HG03378 (cell line): ENCODE data around the gene HKDC1.
"Not testable (repeated sequence)": the region's sequence is repeated elsewhere in the genome, so short reads cannot be mapped to it uniquely, and the experiment has no call there.

ENCODE experiments used
- ATAC-seq: cut with Tn5 transposase; IDR thresholded peaks from one replicate; pipeline ENCODE4 v1.9.1; 2021; ENCODE audit warnings: mild to moderate bottlenecking, moderate library complexity; ENCODE audit not compliant: unreplicated experiment

Gene HKDC1, protein sequence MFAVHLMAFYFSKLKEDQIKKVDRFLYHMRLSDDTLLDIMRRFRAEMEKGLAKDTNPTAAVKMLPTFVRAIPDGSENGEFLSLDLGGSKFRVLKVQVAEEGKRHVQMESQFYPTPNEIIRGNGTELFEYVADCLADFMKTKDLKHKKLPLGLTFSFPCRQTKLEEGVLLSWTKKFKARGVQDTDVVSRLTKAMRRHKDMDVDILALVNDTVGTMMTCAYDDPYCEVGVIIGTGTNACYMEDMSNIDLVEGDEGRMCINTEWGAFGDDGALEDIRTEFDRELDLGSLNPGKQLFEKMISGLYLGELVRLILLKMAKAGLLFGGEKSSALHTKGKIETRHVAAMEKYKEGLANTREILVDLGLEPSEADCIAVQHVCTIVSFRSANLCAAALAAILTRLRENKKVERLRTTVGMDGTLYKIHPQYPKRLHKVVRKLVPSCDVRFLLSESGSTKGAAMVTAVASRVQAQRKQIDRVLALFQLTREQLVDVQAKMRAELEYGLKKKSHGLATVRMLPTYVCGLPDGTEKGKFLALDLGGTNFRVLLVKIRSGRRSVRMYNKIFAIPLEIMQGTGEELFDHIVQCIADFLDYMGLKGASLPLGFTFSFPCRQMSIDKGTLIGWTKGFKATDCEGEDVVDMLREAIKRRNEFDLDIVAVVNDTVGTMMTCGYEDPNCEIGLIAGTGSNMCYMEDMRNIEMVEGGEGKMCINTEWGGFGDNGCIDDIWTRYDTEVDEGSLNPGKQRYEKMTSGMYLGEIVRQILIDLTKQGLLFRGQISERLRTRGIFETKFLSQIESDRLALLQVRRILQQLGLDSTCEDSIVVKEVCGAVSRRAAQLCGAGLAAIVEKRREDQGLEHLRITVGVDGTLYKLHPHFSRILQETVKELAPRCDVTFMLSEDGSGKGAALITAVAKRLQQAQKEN

DNA sequence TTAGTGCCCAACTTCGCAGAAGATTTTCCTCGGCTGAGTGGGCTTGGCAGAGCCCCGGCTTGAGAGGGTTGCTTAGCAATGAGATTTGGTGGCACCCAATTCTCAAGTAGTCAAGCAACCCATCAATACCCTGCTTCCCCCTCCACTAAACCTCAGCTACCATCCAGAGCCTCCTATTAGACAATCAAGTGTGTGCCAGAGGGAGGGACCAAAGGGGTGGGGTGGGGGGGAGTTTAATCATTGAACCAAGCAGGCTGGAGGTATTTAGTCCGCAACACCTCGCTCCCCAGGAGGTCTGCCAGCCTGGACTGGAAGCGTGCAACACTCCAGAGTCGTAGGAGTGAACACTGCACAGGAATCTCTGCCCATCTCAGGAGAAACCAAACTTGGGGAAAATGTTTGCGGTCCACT lies at the start of gene HKDC1:
TSS of gene HKDC1 (plus strand) at position 292 of the 411 bp plus-strand sequence. CDS start at position 396, 104 bp downstream.
- no peak for ATAC-seq

DNA sequence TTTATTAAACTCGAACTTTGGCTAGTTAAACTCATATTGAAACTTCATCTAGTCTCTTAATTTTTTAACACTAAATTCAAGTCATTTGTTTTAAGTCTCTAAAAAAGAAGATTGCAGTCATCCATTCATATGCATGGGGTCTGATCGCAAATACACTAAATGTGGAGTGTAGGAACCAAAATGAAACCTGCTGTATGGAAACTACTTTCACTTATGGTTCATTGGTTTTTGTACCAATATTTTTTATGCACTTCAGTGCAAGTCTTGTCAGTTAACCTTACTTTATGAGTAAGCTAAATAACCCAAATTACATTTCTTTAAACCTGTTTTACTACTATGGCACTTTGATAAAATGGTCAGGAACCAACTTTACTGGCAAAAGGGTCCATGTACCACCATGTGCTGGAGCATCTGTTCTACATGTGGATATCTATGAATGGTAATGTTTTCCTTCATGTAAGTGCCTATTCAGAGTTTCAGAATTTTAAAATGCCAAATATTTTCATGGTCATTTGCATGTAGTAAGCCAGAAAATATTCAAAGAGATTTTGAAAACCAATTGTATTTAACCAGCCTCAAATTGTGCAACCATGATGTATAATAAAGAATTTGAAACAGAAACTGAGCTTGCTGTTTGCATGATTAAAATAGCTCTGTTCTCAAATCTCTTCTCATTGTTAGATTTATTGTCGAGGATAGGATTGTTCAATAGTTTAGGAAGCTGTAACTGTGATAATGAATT lies 47.7 kb upstream of the HKDC1 start:
- ATAC-seq: peak; percentile 67

- not testable (repeated sequence) for ATAC-seq
These were observed 44.8 kb upstream of the HKDC1 start for GRCh38 chr10:69175326-69175725.

DNA sequence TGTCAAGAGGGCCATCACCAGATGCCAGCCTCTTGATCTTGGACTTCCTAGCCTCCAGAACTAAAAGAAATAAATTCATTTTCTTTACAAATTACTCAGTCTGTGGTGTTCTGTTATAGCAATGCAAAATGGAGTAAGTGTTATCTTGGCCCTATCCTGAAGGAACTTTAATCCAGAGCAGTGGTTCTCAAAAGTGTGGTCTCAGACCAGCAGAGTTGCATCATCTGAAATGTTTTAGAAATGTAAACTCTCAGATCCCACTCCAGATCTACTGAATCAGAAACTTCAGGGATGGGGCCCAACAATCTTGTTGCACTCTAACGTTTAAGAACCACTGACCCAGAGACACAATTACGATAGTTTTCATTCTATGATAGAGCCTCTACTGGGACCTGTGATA lies 43.3 kb upstream of the HKDC1 start:
- ATAC-seq: no peak

GRCh38 chr10:69179089-69179742 lies 40.9 kb upstream of the HKDC1 start:
- ATAC-seq: peak; percentile 31

GRCh38 chr10:69179743-69180524 lies 40.2 kb upstream of the HKDC1 start, which contains the start of gene SUPV3L1:
TSS of gene SUPV3L1 (plus strand) at chr10:69180234. CDS start at chr10:69180292, 58 bp downstream.
- ATAC-seq: peak; percentile 83

DNA sequence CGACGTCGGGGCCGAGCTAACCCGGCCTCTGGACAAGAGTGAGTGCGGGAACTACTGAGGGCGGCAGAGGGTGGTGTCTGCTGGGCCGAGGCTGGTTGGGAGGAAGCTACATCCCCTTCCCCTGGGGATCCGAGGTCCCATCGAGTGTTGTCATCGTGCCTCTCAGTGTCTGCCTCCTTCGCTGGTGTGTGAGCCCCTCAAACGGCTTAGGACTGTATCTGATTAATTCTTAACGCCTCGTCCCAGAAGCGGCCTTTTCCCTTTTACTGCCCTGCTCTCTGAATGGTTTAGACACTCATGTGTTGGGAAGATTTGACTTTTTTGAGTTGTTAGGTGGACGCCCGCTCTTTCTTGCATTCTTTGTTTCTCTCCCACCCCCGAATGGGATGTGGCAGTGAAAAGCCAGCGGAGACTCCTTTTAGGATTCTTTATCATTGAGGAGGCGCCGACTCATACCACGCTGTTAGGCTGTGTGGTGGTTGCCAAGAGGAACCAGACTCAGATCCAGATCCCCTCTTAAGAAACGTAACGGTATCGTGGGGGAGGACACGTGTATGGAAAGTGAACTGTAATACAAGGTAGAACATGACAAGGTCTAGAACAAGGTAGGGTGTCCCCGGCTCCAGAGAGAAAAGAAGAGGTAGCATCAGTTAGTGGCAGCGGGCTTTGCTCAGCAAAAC lies 39.5 kb upstream of the HKDC1 start:
- no peak for ATAC-seq

- ATAC-seq: no peak
These were observed 38.7 kb upstream of the HKDC1 start for GRCh38 chr10:69181433-69181832.

- no peak for ATAC-seq
These were observed 38.1 kb upstream of the HKDC1 start for GRCh38 chr10:69182005-69182404.

DNA sequence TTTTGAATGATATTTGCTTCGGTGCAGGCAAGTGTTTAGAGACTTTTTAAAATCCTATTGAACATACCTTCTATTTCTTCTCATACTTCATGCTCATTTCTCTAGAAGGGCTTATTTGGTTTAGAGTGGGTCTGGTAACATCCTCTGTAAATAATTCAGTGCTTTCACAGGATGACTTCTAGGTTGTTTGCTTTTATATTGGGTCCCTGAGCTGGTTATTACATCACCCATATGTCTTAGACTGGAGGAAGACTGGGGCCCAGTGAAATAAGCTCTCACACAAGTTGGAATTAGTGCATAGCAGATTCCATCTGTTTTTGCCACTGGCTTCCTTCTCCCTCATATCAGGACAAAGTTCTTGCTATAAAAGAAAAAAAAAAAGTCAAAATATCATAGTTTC lies 33.6 kb upstream of the HKDC1 start:
- ATAC-seq: no peak

GRCh38 chr10:69201045-69201444 lies 19.1 kb upstream of the HKDC1 start:
- ATAC-seq: no peak

DNA sequence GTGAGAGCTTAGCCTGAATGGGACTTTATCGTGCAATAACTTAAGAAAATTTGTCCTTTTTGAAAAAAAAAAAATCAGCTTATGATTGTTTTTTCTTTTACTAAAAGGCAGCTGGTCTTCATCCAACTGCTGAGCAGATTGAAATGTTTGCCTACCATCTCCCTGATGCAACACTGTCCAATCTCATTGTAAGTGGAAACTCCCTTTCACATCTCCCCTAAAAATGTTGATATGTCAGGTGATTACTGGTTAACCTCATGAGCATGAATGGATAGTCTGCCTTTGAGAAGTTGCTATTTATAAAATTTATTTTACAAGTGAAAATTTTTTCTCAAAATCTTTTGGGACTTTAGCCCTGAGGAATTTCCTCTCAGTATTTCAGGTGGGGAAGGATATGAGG lies 17.8 kb upstream of the HKDC1 start:
- no peak for ATAC-seq

- no peak for ATAC-seq
These were observed 11.4 kb upstream of the HKDC1 start for GRCh38 chr10:69208761-69209160.

DNA sequence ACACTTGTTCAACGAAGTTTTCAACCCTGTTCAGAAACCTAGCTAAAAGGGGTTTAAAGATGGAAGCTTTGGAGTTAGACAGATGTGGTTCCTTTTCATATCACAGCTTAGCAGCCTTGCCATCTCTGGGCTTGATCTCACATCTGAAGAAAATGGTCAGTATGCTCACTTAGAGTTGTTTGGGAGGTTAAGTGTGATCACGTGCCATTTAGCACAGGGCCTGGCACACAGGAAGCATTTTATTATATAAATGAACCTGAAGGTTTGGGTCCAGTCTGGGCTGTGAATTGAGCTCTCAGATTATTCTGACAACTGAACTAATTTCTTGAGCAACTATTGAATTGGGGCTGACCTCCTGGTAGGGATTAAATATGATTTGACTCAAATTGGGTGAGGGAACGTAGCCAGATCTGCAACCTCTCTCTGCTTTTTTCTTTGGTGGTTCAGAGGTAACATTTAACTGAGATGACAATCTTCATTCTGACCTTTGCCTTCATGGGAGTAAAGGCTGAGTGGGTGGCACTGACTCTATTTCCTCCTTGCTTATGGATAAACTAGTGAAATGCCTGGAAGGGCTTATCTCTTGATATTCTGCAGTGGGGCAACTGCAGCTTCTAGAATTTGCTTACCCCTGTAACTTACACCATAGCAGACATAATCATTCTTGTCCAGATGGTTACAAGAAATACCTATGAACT lies 10.2 kb upstream of the HKDC1 start:
- ATAC-seq: no peak

DNA sequence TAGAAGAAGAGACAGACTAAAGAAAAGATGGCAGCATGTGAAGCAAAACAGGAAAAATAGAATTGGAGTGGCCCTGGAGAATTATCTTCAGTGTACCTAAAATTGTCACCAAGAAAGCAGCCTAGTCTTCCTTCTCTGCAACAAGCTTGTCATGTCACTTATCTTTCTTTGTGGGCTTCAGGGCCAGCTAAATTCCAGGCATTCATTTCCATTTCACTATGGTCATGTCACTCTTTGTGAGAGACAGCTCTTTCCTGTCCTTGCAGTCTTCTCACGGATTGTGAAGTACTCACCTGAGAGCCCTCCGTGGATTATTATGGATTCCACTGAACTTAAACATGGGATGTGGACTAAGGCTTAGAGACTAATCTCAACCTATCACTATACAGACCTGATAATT lies 9.0 kb upstream of the HKDC1 start:
- no peak for ATAC-seq

DNA sequence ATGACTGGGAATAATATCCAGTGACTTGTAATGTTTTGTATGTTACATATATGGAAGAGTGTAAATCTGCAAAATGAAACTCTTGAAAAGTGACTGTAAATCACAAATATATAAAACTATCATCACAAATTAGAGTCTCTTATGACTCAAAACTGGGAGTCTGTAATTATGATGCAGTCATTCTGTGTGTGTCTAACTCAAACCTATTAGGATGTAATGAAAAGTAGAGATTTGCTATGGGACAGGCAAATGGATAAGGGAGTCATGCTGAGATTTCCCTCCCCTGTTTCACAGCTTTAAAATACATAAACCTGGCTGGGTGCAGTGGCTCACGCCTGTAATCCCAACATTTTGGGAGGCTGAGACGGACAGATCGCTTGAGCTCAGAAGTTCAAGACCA lies 8.6 kb upstream of the HKDC1 start:
- no peak for ATAC-seq

GRCh38 chr10:69213591-69214311 lies 6.4 kb upstream of the HKDC1 start:
- no peak for ATAC-seq

GRCh38 chr10:69214666-69215131 lies 5.4 kb upstream of the HKDC1 start:
- no peak for ATAC-seq
